ENCODE data around the gene OR11H1.
"Not testable (repeated sequence)": the region's sequence is repeated elsewhere in the genome, so short reads cannot be mapped to it uniquely, and the experiment has no call there.

Gene OR11H1

GRCh38 chr22:15527892-15528291 is at the start of gene OR11H1:
TSS of gene OR11H1 (plus strand) at chr22:15528192. CDS start at chr22:15528192, 0 bp downstream.
- not testable (repeated sequence) for DNase-seq

- DNase-seq = not testable (repeated sequence)
Measured at GRCh38 chr22:15509967-15510366, 18.0 kb upstream of the OR11H1 start.

GRCh38 chr22:15515896-15516295 is 12.1 kb upstream of the OR11H1 start:
- DNase-seq = not testable (repeated sequence)

GRCh38 chr22:15553767-15554166 is 25.8 kb downstream of the OR11H1 start:
- not testable (repeated sequence) for DNase-seq

GRCh38 chr22:15563461-15563860 is 35.5 kb downstream of the OR11H1 start:
- DNase-seq = not testable (repeated sequence)

- DNase-seq = not testable (repeated sequence)
Measured at GRCh38 chr22:15565063-15565462, 37.1 kb downstream of the OR11H1 start.

Data from hematopoietic multipotent progenitor cell treated with erythropoietin and hydrocortisone succinate and interleukin-3 and kit ligand, for 6 days (in vitro differentiated cells).